Measurements from ENCODE around the gene CHST9. TPM values are rescaled to one million over a fixed set of nuclear protein-coding genes. Genes with fewer than 3 reads are reported as not detected.

The CHST9 gene
- total RNA-seq, 3 donors from 2014 or later: 0.05 to 0.82 (median 0.06) TPM

GRCh38 chr18:27049969-27050368, 135.1 kb downstream of the CHST9 start:
- ATAC-seq: no peak
- H3K9me3 ChIP-seq: no peaks in the 10 kb centered on the region
- no peak overlapping the region for H3K4me3 ChIP-seq
- H3K36me3 ChIP-seq (ENCODE audit: low read depth): no peaks in the 10 kb centered on the region
- intact Hi-C loops (cut with DNase I, micrococcal nuclease): no loop called here
- no peak for TF ChIP-seq CTCF (IDR thresholded peaks at IDR 0.05)
- no peaks in the 10 kb centered on the region for H3K4me1 ChIP-seq (ENCODE audit: low read depth)
- DNase-seq: no peak

- no peaks in the 10 kb centered on the region for H3K9me3 ChIP-seq
- TF ChIP-seq CTCF (IDR thresholded peaks at IDR 0.05): no peak
- no peaks in the 10 kb centered on the region for H3K36me3 ChIP-seq (ENCODE audit: low read depth)
- no peak for DNase-seq
- intact Hi-C loops (cut with DNase I, micrococcal nuclease): no loop called here
- H3K4me1 ChIP-seq (ENCODE audit: low read depth): no peaks in the 10 kb centered on the region
- ATAC-seq: no peak
- no peak overlapping the region for H3K4me3 ChIP-seq
Measured at GRCh38 chr18:27045342-27045741, 139.8 kb downstream of the CHST9 start.

GRCh38 chr18:27042177-27042576, 142.9 kb downstream of the CHST9 start:
- Histone ChIP-seq H3K36me3 (ENCODE audit: low read depth) (no peaks in the 10 kb centered on the region), H3K4me3 (no peak overlapping the region), H3K9me3 (no peaks in the 10 kb centered on the region), H3K4me1 (ENCODE audit: low read depth) (no peaks in the 10 kb centered on the region)
- TF ChIP-seq CTCF (IDR thresholded peaks at IDR 0.05): no peak
- ATAC-seq: no peak
- intact Hi-C loops (cut with DNase I, micrococcal nuclease): no loop called here
- no peak for DNase-seq

- Histone ChIP-seq H3K4me1 (ENCODE audit: low read depth) (no peaks in the 10 kb centered on the region), H3K36me3 (ENCODE audit: low read depth) (no peaks in the 10 kb centered on the region), H3K9me3 (no peaks in the 10 kb centered on the region), H3K4me3 (no peak overlapping the region)
- intact Hi-C loops (cut with DNase I, micrococcal nuclease): no loop called here
- DNase-seq (no peak), ATAC-seq (no peak)
- TF ChIP-seq CTCF (IDR thresholded peaks at IDR 0.05): no peak
Measured at GRCh38 chr18:27040796-27041195, 144.3 kb downstream of the CHST9 start.

GRCh38 chr18:27033722-27034121, 151.4 kb downstream of the CHST9 start:
- H3K9me3 ChIP-seq: no peaks in the 10 kb centered on the region
- intact Hi-C loops (cut with DNase I, micrococcal nuclease): no loop called here
- no peak overlapping the region for H3K4me3 ChIP-seq
- ATAC-seq (no peak), DNase-seq (no peak)
- no peak for TF ChIP-seq CTCF (IDR thresholded peaks at IDR 0.05)
- H3K4me1 ChIP-seq (ENCODE audit: low read depth): no peaks in the 10 kb centered on the region
- H3K36me3 ChIP-seq (ENCODE audit: low read depth): no peaks in the 10 kb centered on the region

GRCh38 chr18:27030421-27030820, 154.7 kb downstream of the CHST9 start:
- ATAC-seq (no peak), DNase-seq (no peak)
- Histone ChIP-seq H3K4me3 (no peak overlapping the region), H3K36me3 (ENCODE audit: low read depth) (no peaks in the 10 kb centered on the region), H3K9me3 (no peaks in the 10 kb centered on the region), H3K4me1 (ENCODE audit: low read depth) (no peaks in the 10 kb centered on the region)
- TF ChIP-seq CTCF (IDR thresholded peaks at IDR 0.05): no peak
- intact Hi-C loops (cut with DNase I, micrococcal nuclease): no loop called here

All from mucosa of descending colon (tissue), 3 donors.